ENCODE results near the gene TNIK. TPM values are rescaled to one million over a fixed set of nuclear protein-coding genes. Genes with fewer than 3 reads are reported as not detected.
A peak's percentile ranks its signal among the peaks of the same experiment; 100 is the strongest.

The TNIK gene
- total RNA-seq, 1 donor from 2014 or later = 38.1 TPM

GRCh38 chr3:171351676-171352075 lies 108.5 kb downstream of the TNIK start:
- DNase-seq (ENCODE audit: extremely low spot score, unreplicated experiment) = no peak
- H3K27ac Mint-ChIP-seq = no peak overlapping the region
- no peak overlapping the region for H3K4me3 Mint-ChIP-seq
- H3K27me3 Mint-ChIP-seq = no peaks in the 10 kb centered on the region
- H3K4me1 Mint-ChIP-seq (ENCODE audit: unreplicated experiment) = peaks cover 39% of the 10 kb centered on the region
- no peaks in the 10 kb centered on the region for H3K9me3 Mint-ChIP-seq
- TF ChIP-seq CTCF (conservative IDR thresholded peaks at IDR 0.05) = no peak
- H3K36me3 Mint-ChIP-seq = no peaks in the 10 kb centered on the region

GRCh38 chr3:171350364-171350763 lies 109.8 kb downstream of the TNIK start:
- Mint-ChIP-seq H3K27me3 (no peaks in the 10 kb centered on the region), H3K4me3 (no peak overlapping the region), H3K4me1 (ENCODE audit: unreplicated experiment) (peaks cover 47% of the 10 kb centered on the region), H3K9me3 (no peaks in the 10 kb centered on the region), H3K36me3 (no peaks in the 10 kb centered on the region), H3K27ac (no peak overlapping the region)
- no peak for TF ChIP-seq CTCF (conservative IDR thresholded peaks at IDR 0.05)
- DNase-seq (ENCODE audit: extremely low spot score, unreplicated experiment) = no peak

GRCh38 chr3:171349392-171349791 lies 110.8 kb downstream of the TNIK start:
- no peaks in the 10 kb centered on the region for H3K27me3 Mint-ChIP-seq
- H3K9me3 Mint-ChIP-seq = no peaks in the 10 kb centered on the region
- H3K4me1 Mint-ChIP-seq (ENCODE audit: unreplicated experiment) = peaks cover 40% of the 10 kb centered on the region
- H3K36me3 Mint-ChIP-seq = peaks cover 4% of the 10 kb centered on the region
- H3K27ac Mint-ChIP-seq = no peak overlapping the region
- H3K4me3 Mint-ChIP-seq = no peak overlapping the region
- DNase-seq (ENCODE audit: extremely low spot score, unreplicated experiment) = no peak
- TF ChIP-seq CTCF (conservative IDR thresholded peaks at IDR 0.05) = no peak

DNA sequence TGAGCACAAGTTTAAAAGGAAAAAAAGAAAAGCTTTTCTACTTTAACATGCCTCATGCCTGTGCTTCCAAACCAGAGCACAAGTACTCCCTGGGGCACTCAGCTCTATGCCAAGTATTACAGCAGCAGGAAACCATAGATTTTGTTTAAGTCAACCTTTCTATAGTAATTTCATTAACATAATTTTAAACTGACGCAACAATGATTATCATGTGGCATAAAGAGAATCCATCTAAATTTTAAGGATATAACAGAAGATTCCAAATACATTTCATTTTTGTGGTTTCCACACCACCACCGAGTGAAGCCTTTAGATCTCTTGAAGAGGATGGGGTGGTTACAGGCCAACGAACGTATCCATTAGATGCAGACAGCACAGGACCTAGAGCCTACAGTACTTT lies 112.1 kb downstream of the TNIK start:
- no peak for TF ChIP-seq CTCF (conservative IDR thresholded peaks at IDR 0.05)
- H3K27me3 Mint-ChIP-seq = no peaks in the 10 kb centered on the region
- peaks cover 38% of the 10 kb centered on the region for H3K4me1 Mint-ChIP-seq (ENCODE audit: unreplicated experiment)
- H3K4me3 Mint-ChIP-seq = no peak overlapping the region
- H3K36me3 Mint-ChIP-seq = peaks cover 4% of the 10 kb centered on the region
- no peaks in the 10 kb centered on the region for H3K9me3 Mint-ChIP-seq
- no peak for DNase-seq (ENCODE audit: extremely low spot score, unreplicated experiment)
- no peak overlapping the region for H3K27ac Mint-ChIP-seq

DNA sequence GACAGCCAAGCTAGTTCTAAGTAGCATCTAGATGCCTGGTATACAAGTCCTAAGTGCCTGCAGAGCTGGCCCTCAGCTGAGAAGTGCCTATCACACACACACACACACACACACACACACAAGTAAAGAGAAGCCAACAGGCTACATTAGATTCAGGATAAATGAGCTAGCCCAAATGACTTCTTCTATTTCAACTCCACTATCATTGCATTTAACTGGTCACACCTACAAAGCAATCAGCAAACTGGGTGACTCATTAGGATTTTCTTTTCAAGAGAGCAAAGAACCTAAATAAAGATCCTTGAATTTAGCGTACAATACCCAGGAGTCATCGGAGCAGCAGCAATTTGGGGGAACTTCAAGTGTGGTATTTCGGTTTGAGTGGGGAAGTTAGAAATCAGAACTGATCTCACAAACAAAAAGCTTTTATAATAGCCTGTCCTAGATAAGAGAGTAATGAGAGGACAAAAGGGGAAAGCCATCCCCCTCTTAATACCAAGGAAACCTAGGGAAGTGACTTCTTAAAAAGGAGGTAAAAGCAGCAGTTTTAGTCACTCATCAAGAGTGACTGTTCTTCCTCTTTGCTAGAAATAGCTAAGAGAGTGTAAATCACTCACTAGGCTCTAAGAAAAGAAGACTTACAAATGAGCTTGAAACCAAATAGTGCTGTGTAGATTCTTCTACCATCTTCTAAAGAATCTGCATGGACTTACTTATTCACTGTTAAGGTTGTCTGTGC lies 112.7 kb downstream of the TNIK start:
- H3K27ac Mint-ChIP-seq = peak overlapping the region; percentile 56
- H3K36me3 Mint-ChIP-seq = peaks cover 7% of the 10 kb centered on the region
- DNase-seq (ENCODE audit: extremely low spot score, unreplicated experiment) = no peak
- TF ChIP-seq CTCF (conservative IDR thresholded peaks at IDR 0.05) = no peak
- peaks cover 38% of the 10 kb centered on the region for H3K4me1 Mint-ChIP-seq (ENCODE audit: unreplicated experiment)
- no peak overlapping the region for H3K4me3 Mint-ChIP-seq
- no peaks in the 10 kb centered on the region for H3K27me3 Mint-ChIP-seq
- H3K9me3 Mint-ChIP-seq = peaks cover 4% of the 10 kb centered on the region
